ENCODE measurements around the gene HDGFL2.

The HDGFL2 gene

DNA sequence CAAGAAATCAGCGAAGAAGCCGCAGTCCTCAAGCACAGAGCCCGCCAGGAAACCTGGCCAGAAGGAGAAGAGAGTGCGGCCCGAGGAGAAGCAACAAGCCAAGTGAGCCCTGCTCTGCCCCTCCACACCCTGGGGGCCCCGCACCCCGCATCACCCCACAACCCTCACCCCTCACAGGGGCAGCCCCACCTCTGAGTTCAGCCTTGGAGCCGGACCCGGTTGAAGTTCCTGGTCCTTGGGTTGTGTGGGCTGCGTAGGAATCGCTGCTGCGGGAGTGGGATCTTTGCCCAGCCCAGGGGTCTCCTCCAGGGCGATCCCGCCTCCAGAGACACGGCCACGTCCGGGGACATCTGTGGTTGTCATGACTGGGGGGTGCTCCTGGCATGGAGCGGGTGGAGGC is 24.2 kb downstream of the HDGFL2 start:
- no peak for DNase-seq (ENCODE audit: low read depth in 2 of 2, low spot score in 1 of 2)

DNA sequence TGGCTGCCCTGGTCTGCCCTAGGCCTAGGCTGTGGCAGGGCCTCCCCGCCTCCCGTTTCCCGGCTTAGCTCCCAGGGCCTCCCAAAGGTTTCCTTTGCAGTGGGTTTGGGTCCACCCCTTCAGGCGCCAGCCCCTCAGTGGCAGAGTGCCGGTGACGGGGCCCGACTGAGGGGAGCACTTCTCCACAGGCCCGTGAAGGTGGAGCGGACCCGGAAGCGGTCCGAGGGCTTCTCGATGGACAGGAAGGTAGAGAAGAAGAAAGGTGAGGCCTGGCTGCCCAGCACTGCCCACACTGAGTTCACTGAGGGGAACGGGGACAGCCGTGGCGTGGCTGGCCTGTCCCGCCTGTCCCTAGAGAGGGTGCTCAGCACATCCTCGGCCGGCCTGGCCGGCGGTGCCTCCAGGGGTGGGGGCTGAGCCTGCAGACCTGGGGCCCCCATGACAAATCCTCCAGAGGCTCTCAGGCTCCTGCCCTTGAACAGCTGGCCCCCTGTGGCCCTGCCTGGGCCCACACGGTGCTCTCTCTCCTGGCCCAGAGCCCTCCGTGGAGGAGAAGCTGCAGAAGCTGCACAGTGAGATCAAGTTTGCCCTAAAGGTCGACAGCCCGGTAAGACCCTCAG is 25.8 kb downstream of the HDGFL2 start:
- DNase-seq (ENCODE audit: low read depth in 2 of 2, low spot score in 1 of 2): no peak

DNA sequence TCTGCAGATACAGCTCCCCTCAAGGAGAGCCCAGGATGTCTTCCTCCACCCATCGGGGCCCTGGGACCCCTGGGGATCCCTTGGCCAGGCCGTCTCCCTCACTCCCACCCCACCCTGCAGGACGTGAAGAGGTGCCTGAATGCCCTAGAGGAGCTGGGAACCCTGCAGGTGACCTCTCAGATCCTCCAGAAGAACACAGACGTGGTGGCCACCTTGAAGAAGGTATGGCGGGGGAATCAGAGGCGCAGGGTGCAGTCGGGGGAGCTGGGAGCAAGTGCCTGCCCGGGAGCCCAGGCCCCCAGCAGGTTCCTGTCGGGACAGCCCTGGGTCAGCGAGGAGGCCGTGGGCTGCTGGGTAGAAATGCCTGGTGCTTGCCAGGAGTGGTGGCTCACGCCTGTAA is 26.6 kb downstream of the HDGFL2 start:
- DNase-seq (ENCODE audit: low read depth in 2 of 2, low spot score in 1 of 2): no peak

DNA sequence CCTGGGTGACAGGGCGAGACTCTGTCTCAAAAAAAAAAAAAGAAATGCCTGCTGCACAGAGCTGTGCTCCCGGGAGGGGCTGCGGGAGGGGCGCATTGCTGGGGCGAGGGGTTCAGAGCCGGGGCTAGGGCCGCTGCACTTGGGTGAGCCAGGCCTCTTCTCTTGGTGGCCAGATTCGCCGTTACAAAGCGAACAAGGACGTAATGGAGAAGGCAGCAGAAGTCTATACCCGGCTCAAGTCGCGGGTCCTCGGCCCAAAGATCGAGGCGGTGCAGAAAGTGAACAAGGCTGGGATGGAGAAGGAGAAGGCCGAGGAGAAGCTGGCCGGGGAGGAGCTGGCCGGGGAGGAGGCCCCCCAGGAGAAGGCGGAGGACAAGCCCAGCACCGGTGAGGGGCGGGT is 27.2 kb downstream of the HDGFL2 start:
- no peak for DNase-seq (ENCODE audit: low read depth in 2 of 2, low spot score in 1 of 2)

DNA sequence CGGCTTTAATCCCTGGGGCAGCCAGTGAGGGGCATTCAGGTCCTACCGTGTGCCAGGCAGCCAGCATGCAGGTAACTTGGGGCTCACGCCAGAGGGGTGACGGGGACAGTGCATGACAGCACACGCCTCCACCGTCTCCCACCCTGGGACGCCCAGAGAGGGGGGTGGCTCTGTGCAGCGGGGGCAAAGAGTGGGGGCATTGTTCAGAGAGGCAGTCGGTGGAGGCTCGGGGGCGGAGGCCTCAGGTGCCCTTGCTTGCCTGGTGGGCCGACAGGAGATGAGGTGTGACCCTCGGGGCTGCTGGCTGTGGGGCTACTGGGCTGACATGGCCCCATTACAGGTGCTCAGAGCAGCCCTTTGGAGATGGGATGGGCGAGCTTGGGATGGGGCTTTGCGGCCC is 27.8 kb downstream of the HDGFL2 start:
- no peak for DNase-seq (ENCODE audit: low read depth in 2 of 2, low spot score in 1 of 2)

DNA sequence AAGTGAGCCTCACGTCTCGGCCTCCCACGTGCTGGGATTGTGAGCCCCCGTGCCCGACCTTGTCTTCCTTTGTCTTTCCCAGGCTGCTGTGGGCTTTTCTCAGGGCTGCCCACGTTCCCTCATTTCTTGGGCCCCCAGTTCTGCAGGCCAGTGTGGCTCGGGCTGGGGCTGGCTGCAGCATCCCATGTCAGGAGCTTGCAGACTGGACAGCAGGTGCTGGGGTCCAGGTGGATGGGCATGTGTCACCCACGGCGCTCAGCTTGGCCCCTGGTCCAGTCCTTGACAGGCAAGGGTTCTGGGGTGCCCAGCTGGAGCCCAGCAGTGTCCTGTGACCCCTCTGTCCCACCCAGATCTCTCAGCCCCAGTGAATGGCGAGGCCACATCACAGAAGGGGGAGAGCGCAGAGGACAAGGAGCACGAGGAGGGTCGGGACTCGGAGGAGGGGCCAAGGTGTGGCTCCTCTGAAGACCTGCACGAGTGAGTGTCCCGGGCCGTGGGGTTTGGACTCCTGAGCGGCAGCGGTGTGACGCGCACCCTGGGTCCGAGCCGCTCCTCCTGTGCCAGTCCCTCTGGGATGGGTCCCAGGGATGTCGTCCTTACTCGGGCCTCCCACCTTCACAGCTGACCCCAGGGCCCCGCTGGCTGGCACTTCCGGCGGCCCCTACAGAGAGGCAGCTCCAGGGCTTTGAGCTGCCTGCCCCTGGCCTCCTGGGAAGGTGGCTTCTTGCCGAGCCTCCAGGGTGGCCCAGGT is 28.9 kb downstream of the HDGFL2 start:
- DNase-seq (ENCODE audit: low read depth in 2 of 2, low spot score in 1 of 2): no peak

DNA sequence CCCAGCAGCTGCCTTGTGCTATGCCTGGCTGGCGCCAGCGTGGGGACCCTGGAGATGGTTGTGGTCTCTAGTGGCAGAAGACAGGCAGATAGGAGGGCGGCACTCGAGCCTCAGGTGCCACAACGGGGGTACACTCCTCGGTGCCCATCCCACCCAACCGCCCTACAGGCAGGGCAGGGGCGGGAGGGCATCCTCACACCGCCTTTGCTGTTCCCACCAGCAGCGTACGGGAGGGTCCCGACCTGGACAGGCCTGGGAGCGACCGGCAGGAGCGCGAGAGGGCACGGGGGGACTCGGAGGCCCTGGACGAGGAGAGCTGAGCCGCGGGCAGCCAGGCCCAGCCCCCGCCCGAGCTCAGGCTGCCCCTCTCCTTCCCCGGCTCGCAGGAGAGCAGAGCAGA is 29.6 kb downstream of the HDGFL2 start:
- no peak for DNase-seq (ENCODE audit: low read depth in 2 of 2, low spot score in 1 of 2)

DNA sequence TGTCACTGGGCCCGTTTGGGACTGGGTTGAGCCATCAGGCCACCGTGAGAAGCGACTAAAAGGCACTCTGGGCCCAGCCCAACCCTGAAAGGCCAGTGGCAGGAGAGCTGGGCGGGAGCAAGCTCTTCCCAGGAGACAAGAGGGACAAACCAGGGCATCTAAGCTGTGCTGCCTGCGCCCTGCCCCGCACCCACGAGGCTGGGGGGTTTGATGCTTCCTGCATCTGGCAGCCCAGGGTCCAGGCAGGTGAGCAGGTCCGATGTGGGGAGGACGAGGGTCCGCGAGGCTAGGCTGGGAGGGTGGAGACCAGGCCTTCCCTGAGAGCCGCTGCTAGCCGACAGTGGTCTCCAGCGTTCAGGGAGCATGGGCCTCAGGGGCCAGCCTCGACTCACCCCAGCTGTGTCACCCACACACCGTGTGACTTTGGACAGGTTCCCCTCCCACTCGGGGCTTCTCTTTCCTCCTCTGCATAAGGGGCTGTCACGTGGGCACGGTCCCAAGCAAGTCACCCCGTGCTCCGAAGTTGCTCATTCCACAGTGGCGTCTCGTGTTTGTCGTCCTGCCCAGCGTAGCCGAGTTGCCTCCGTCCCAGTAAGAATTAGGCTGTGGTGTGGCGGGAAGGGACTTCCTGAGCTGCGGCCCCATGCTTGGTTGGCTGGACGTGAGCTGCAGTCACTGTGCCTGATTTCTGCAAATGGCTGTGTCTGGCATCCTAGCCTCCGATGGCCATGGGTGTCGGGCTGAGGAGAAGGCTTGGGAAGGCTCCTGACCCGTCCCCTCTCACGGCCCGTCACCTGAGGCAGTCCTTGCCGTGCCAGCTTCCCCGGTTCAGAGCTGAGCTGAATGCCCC is 30.4 kb downstream of the HDGFL2 start:
- no peak for DNase-seq (ENCODE audit: low read depth in 2 of 2, low spot score in 1 of 2)

DNA sequence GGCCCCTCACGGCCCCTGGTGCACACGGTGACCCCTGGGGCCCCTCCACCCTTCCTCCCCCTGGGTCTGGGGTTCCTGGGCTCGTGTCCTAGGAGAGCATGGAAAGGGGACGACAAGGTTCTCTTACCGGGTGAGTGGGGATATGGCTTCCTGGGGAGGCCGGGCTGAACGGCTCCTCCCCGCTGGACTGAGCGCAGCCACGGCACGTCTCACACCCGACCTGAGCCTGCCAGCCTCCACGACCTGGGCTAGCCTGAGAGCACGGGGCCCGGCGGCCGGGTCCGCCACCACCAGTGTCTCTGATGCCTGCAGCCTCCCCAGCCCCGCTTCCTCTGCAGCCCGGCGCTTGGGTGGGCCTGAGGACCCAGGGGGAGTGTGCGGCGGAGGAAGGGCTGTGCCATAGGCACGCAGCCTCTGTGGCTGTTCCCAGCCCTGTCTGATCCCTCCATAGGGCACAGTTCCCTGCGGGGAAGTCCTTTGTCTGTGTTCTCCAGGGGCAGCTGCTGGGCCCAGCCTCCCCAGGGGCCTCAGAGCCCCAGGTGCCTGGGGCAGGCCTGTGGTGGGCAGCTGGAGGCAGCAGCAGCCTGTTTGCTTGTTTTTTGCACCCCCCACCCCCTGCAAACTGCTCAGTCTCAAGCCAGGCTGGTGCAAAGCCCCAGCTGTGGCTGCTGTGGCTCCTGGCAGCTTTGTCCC is 31.2 kb downstream of the HDGFL2 start:
- no peak for DNase-seq (ENCODE audit: low read depth in 2 of 2, low spot score in 1 of 2)

DNA sequence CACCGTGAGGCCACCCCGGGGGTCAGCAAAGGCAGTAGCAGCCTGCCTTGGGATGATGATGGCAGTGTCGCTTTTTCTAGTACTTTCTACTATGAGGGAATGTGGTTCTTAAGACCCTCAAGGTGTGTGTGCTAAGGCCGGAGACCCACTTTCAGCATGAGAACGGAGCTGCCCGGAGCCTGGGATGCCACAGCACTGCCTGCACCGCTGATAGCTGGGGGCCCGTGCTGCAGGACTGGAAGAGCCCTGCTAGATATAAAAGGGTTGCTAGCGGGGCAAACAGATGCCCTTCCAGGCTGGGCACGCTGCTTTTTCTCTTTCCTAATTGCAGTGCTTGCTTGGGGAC is 31.7 kb downstream of the HDGFL2 start:
- DNase-seq (ENCODE audit: low read depth in 2 of 2, low spot score in 1 of 2): no peak

DNA sequence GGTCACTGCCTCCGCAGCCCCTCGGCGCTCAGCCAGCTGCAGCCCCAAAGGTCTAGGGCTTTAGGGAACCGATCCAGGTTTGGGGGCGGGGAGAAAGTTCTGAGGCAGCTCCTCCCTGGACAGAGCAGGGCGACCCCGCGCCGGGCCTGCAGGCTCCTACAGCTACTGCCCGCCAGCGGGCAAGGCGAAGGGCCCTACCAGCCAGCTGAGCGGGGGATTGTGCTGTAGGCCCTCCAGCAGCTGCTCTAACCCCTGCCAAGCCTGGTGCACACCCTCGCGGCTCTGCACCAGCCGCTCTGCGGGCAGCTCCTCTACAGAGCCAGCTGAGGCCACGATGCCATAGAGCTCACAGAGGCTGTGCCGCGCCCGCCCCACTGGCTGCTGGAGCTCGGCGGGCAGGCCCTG is 32.2 kb downstream of the HDGFL2 start:
- DNase-seq (ENCODE audit: low read depth in 2 of 2, low spot score in 1 of 2): no peak

DNA sequence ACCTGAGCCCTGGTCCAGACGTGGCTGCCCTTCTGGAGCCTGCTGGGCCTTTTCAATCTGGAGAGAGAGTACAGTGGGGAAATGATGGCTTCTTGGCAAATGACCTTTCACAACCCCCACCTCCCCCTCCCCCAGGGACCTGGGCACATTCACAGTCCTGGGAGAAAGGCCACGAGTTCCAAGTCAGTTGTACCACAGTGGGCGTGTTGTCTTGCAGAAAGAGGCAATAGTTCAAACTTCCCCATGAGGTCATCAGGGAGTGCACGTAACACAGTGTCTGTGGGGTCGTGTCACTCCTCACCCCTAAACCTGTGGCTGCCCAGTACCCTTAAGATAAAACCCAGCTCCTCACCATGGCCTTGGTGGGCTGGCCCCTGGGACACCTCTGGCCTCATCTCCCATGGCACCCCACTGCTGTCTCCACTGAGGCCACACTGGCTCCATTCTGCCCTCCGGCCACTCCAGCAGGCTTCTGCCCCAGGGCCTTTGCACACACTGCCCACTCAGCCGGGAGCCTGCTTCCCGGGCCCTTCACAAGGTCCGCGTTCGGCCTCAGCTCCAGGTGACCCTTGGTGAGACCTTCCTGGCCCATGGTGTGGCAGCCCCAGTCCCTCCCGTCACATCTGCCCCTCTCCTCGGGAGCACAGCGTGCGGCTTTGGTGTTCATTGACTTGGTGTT is 32.9 kb downstream of the HDGFL2 start:
- no peak for DNase-seq (ENCODE audit: low read depth in 2 of 2, low spot score in 1 of 2)

DNA sequence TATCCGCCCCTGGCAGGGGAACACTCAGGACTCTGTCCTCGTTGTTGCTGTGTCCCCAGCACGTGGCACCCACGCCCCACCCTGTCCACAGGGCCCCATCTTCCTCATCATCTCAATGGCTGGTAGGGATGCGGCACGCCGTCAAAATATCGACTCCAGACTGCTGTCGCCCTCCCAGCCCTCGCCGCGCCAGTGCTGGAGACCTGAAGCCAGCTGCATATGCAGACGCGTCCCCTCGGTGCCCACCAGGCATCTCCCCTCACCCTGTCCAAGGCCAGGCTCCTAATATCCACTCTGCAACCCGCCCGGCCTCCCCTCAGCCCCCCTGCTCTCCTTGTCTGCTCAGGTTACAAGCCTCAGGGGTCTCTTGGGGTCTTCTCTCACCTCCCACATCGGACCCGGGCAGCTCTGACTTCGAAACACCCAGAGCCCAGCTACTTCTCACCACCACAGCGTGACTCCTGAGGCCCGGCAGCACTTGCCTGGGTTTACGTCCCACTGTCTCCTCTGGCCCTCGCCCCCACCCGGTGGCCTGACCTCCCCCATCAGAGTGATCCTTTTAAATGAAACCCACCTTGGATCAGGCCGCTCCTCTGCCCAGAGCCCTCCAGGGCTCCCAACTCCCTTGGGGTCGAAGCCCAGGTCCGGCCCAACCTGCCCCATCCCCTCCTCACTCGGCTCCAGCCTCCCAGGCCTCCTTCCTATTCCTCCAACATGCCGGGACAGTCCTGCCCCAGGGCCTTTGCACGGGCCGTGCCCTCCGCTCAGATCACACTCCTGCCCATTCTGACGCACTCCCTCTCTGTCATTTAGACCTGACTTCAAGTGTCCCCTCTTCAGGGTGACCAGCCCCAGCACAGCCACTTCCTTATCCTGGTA is 33.7 kb downstream of the HDGFL2 start:
- no peak for DNase-seq (ENCODE audit: low read depth in 2 of 2, low spot score in 1 of 2)

DNA sequence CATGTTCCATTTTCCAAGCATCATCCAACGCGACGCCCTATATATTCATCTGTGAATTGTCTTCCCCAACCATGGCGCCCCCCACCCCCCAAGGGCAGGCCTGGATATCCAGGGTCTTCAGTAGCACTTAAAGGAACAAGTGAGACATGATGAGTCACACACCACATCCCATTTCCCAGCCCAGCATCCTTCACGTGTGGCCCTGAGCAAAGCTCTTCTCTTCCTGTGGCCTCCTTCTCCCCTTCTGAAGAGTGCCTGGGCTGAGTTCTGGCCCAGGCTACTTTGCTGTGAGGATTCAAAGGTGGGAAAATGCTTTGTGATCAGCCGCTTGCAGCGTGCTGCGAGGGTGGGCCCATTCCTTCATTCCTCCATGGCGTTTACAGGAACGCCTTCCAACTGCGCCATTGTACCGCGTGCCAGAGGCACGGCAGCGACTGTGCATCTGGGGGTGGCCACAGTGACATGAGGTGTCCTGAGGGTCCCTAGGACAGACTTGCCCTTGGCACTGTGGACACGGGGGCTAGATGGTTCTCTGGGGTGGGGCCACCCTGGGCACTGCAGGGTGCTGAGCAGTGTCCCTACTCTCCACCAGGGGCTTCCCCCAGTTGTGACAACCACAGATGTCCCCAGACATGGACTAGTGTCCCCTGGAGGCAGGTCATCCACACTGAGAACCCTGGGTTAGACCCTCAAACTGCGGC is 34.5 kb downstream of the HDGFL2 start:
- DNase-seq (ENCODE audit: low read depth in 2 of 2, low spot score in 1 of 2): no peak

DNA sequence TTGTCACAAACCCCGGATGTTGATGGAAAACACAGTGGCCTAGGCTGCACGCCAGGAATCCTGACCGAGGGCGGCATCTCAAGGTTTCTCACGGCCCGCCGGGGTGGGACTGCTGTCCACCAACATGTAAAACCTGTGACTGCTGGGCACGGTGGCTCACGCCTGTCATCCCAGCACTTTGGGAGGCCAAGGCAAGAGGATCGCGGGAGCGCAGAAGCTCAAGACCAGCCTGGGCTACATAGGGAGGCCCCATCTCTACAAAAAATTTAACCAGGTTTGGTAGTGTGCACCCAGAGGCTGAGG is 35.0 kb downstream of the HDGFL2 start:
- DNase-seq (ENCODE audit: low read depth in 2 of 2, low spot score in 1 of 2): no peak

DNA sequence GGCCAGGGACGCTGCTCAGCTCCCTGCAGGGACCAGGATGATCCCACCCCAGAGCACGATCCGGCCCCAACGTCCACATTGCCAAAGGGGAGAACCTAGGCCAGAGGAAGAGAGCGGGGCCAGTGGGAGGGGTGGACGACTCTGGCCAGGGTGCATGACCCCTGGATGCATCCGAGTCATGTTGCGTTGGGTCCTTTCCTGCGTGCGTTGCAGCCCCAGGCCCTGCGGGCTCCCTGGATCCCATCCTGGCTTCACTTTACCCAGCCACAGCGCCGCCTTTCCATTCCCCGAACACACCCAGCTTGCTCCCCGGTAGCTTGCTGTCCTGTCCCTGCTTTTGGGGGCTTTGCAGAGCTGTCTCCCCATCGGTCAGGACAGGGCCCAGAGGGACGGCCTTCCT is 35.7 kb downstream of the HDGFL2 start:
- DNase-seq (ENCODE audit: low read depth in 2 of 2, low spot score in 1 of 2): no peak

DNA sequence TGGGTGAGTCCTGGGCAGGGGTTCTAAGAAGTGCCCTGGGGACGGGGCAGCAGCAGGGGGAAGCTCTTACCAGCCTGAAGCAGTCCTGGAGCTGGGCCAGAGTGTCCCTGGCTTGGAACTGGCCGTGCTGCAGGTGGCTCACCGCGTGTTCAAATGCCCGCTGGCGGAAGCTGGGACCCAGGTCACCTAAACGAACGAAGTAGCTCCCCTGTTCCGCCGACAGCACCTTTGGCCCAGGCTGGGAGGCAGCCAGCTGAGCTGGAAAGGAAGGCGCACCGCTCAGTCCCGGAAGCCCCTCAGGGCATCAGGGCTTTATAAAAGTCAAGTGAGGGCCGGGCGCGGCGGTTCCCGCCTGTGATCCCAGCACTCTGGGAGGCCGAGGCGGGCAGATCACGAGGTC is 36.6 kb downstream of the HDGFL2 start:
- no peak for DNase-seq (ENCODE audit: low read depth in 2 of 2, low spot score in 1 of 2)

DNA sequence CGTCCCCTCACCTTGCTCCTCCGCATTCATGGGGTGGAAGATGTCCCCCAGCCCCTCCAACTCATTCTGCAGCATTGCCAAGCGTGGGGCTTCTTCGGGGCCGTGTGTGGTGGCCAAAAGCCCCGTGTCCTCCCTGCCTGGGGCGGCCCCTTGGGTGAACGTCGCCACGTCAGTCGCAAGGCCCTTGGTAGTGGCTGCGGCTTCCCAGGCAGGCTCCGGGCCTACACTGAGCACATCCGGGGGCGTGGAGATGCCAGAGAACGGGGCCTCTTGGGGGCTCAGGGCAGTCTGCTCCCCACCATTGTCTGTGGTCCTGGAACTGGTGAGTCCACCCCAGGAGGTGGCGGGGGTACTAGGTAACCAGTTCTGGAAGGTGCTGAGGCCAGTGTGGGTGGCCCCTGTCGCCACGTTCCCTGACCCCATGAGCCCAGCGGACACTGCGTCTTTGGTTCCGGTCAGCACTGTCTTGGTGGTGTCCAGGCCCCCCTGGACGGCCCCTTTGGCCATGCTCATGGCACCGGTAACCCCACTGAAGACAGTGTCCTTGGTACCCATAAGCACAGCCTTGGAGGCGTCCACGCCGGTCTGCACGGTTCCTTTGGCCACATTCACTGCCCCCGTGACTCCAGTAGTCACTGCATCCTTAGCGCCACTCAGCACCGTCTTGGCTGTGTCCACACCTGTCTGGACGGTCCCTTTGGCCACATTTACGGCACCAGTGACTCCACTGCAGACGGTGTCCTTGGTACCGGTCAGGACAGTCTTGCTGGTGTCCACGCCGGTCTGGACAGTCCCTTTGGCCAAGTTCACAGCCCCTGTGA is 38.5 kb downstream of the HDGFL2 start:
- no peak for DNase-seq (ENCODE audit: low read depth in 2 of 2, low spot score in 1 of 2)
